GM23248 (cell line): Measurements from ENCODE around the gene TRIM58. TPM values are rescaled to one million over a fixed set of nuclear protein-coding genes. Genes with fewer than 3 reads are reported as not detected.

ENCODE experiments used
- DNase-seq: peaks from one replicate; pipeline ENCODE4 v3.0.0-alpha.2; 2015
- H2AFZ ChIP-seq: fragments of 200-600 bp; sonication (generic); 2 replicates; pipeline ENCODE4 v1.6.1; 2016; ENCODE audit warnings: antibody characterized with exemption
- H3F3A ChIP-seq: fragments of 200-600 bp; sonication (generic); 2 replicates; pipeline ENCODE4 v1.6.1; 2016; ENCODE audit warnings: mild to moderate bottlenecking, antibody characterized with exemption, mixed run types; ENCODE audit not compliant: insufficient read depth
- H3K27ac ChIP-seq: fragments of 200-600 bp; sonication (generic); 2 replicates; pipeline ENCODE4 v1.5.1; 2016; ENCODE audit warnings: mild to moderate bottlenecking
- H3K27me3 ChIP-seq: fragments of 200-600 bp; sonication (generic); replicated peaks from 2 replicates; pipeline ENCODE4 v1.6.1; 2016; ENCODE audit warnings: mild to moderate bottlenecking; ENCODE audit not compliant: insufficient read depth
- H3K36me3 ChIP-seq: fragments of 200-600 bp; sonication (generic); 2 replicates; pipeline ENCODE4 v1.6.1; 2016; ENCODE audit warnings: low read depth, mild to moderate bottlenecking
- H3K4me1 ChIP-seq: fragments of 200-600 bp; sonication (generic); 2 replicates; pipeline ENCODE4 v1.6.1; 2016; ENCODE audit warnings: mild to moderate bottlenecking; ENCODE audit not compliant: insufficient read depth
- H3K4me2 ChIP-seq: fragments of 200-600 bp; sonication (generic); one replicate; pipeline ENCODE4 v1.6.1; 2016; ENCODE audit warnings: mild to moderate bottlenecking; ENCODE audit not compliant: unreplicated experiment
- H3K4me3 ChIP-seq: fragments of 200-600 bp; sonication (generic); 2 replicates; pipeline ENCODE4 v1.5.1; 2016; ENCODE audit warnings: mild to moderate bottlenecking
- H3K79me2 ChIP-seq: fragments of 200-600 bp; sonication (generic); 2 replicates; pipeline ENCODE4 v1.6.1; 2016; ENCODE audit warnings: mild to moderate bottlenecking; ENCODE audit not compliant: insufficient read depth
- H3K9ac ChIP-seq: fragments of 200-600 bp; sonication (generic); 2 replicates; pipeline ENCODE4 v1.6.1; 2016; ENCODE audit warnings: mild to moderate bottlenecking
- H3K9me2 ChIP-seq: fragments of 200-600 bp; sonication (generic); 2 replicates; pipeline ENCODE4 v1.6.1; 2016; ENCODE audit warnings: mixed run types, mild to moderate bottlenecking, moderate library complexity; ENCODE audit not compliant: insufficient read depth
- H3K9me3 ChIP-seq: fragments of 200-600 bp; sonication (generic); one replicate; pipeline ENCODE4 v1.6.1; 2017; ENCODE audit warnings: low read depth
- H4K20me1 ChIP-seq: fragments of 200-600 bp; sonication (generic); 2 replicates; pipeline ENCODE4 v1.6.0; 2016; ENCODE audit not compliant: insufficient read depth
- EZH2 ChIP-seq: fragments of 200-600 bp; sonication (generic); IDR thresholded peaks from 2 replicates; pipeline ENCODE4 v1.6.1; 2018; ENCODE audit warnings: antibody characterized with exemption, mild to moderate bottlenecking; ENCODE audit not compliant: insufficient read depth, poor library complexity, severe bottlenecking
- EZH2phosphoT487 ChIP-seq: fragments of 200-600 bp; sonication (generic); IDR thresholded peaks from 2 replicates; pipeline ENCODE4 v1.6.1; 2018; ENCODE audit warnings: antibody characterized with exemption, moderate library complexity, mild to moderate bottlenecking, low read depth; ENCODE audit not compliant: insufficient read depth
- WGBS, 2 experiments: methylation state at CpG; one replicate each; pipeline ENCODE4 v1.1.6; 2015 to 2017; ENCODE audit warnings: low lambda C conversion rate in 2 of 2, low coverage in 1 of 2; ENCODE audit errors: missing lambda C conversion rate in 2 of 2; 5-methylcytosine and 5-hydroxymethylcytosine counted together
- in situ Hi-C: fragments of 300-500 bp; cut with MboI; formaldehyde crosslinking; loops from 2 replicates; pipeline ENCODE4 v1.15.0; 2020
- polyA plus RNA-seq: library from polyadenylated mRNA; unstranded; fragments of >200 nt; fragmentation: Nextera tagmentation; extraction: Ambion mirVana; gene quantifications from 2 replicates; pipeline ENCODE4 v1.2.1, GENCODE V29; 2016
- total RNA-seq: library from RNA; depleted of rRNA; stranded (reverse); fragments of >200 nt; shearing (Covaris generic); gene quantifications from 2 replicates; pipeline ENCODE4 v1.2.3, GENCODE V29; 2014; rRNA removed

The TRIM58 gene
- total and polyA plus RNA-seq, 2 experiments from 2014 or later: not detected

DNA sequence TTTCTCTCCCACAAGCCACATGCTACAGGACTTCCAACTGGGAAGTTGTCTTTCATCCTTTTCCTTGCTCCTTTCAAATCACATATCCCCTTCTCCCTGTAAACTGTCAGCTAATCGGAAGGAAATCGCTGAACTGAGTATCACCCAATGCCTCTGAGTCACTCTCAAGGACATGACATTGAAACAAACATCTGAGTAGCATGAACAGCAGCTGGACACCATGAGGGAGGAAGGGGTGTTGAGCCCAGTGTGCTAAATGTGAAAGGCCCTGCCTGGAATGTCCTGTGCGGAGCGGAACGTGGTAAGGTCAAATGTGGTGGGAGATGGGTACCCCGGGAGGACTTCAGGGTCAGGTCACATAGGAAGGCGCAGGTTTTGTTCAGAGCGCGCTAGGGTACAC, 67.9 kb downstream of the TRIM58 start, which contains the start of gene OR2AJ1:
Gene OR2AJ1 (plus strand): TSS at position 22 of the 400 bp plus-strand sequence. CDS start 8,880 bp downstream, outside the sequence.
- Histone ChIP-seq H3K27me3 (no peaks in the 10 kb centered on the region), H3K79me2 (no peaks in the 10 kb centered on the region), H3K9ac (no peak within 1 kb of the TSS), H4K20me1 (no peaks in the 10 kb centered on the region), H2AFZ (no peak within 1 kb of the TSS), H3K9me2 (no peaks in the 10 kb centered on the region), H3K9me3 (no peaks in the 10 kb centered on the region), H3K4me3 (no peak within 1 kb of the TSS), H3K4me1 (no peaks in the 10 kb centered on the region), H3F3A (no peaks in the 10 kb centered on the region), H3K27ac (no peak within 1 kb of the TSS), H3K36me3 (no peaks in the 10 kb centered on the region), H3K4me2 (no peak within 1 kb of the TSS)
- TF ChIP-seq EZH2 (no peak), EZH2phosphoT487 (no peak)
- 49 to 58% methylated on average over 9 of the region's 9 CpGs for WGBS, 2 experiments
- DNase-seq: no peak
- in situ Hi-C loops: no loop called here

Other genes with a start within 250 kb of the TRIM58 start
- not detected in 2 replicates for gene OR13G1, start 177.4 kb upstream of the TRIM58 start, total RNA-seq
- not detected in 2 replicates for gene OR13G1, start 177.4 kb upstream of the TRIM58 start, polyA plus RNA-seq
- gene OR6F1, start 140.5 kb upstream of the TRIM58 start, total RNA-seq: not detected in 2 replicates
- not detected in 2 replicates for gene OR6F1, start 140.5 kb upstream of the TRIM58 start, polyA plus RNA-seq
- gene OR14K1, start 118.6 kb upstream of the TRIM58 start, total RNA-seq: not detected in 2 replicates
- gene OR14K1, start 118.6 kb upstream of the TRIM58 start, polyA plus RNA-seq: not detected in 2 replicates
- not detected in 2 replicates for gene OR14A2, start 109.0 kb upstream of the TRIM58 start, total RNA-seq
- not detected in 2 replicates for gene OR14A2, start 109.0 kb upstream of the TRIM58 start, polyA plus RNA-seq
- gene OR1C1, start 96.6 kb upstream of the TRIM58 start, total RNA-seq: not detected in 2 replicates
- gene OR1C1, start 96.6 kb upstream of the TRIM58 start, polyA plus RNA-seq: not detected in 2 replicates
- not detected in 2 replicates for gene OR14A16, start 33.1 kb upstream of the TRIM58 start, total RNA-seq
- not detected in 2 replicates for gene OR14A16, start 33.1 kb upstream of the TRIM58 start, polyA plus RNA-seq
- gene OR11L1, start 15.3 kb upstream of the TRIM58 start, total RNA-seq: not detected in 2 replicates
- gene OR11L1, start 15.3 kb upstream of the TRIM58 start, polyA plus RNA-seq: not detected in 2 replicates
- gene OR2W3, start 38.4 kb downstream of the TRIM58 start, total RNA-seq: not detected in 2 replicates
- not detected in 2 replicates for gene OR2W3, start 38.4 kb downstream of the TRIM58 start, polyA plus RNA-seq
- not detected in 2 replicates for gene OR2T8, start 63.1 kb downstream of the TRIM58 start, total RNA-seq
- gene OR2T8, start 63.1 kb downstream of the TRIM58 start, polyA plus RNA-seq: not detected in 2 replicates
- gene OR2AJ1, start 67.7 kb downstream of the TRIM58 start, total RNA-seq: not detected in 2 replicates
- not detected in 2 replicates for gene OR2AJ1, start 67.7 kb downstream of the TRIM58 start, polyA plus RNA-seq
- gene OR2L8, start 91.7 kb downstream of the TRIM58 start, total RNA-seq: not detected in 2 replicates
- gene OR2L8, start 91.7 kb downstream of the TRIM58 start, polyA plus RNA-seq: not detected in 2 replicates
- not detected in 2 replicates for gene OR2AK2, start 108.0 kb downstream of the TRIM58 start, total RNA-seq
- not detected in 2 replicates for gene OR2AK2, start 108.0 kb downstream of the TRIM58 start, polyA plus RNA-seq
- gene OR2L5, start 156.5 kb downstream of the TRIM58 start, total RNA-seq: not detected in 2 replicates
- not detected in 2 replicates for gene OR2L5, start 156.5 kb downstream of the TRIM58 start, polyA plus RNA-seq
- gene OR2L2, start 172.9 kb downstream of the TRIM58 start, total RNA-seq: not detected in 2 replicates
- gene OR2L2, start 172.9 kb downstream of the TRIM58 start, polyA plus RNA-seq: not detected in 2 replicates
- not detected in 2 replicates for gene OR2L3, start 189.6 kb downstream of the TRIM58 start, total RNA-seq
- gene OR2L3, start 189.6 kb downstream of the TRIM58 start, polyA plus RNA-seq: not detected in 2 replicates
- gene OR2L13, start 238.0 kb downstream of the TRIM58 start, total RNA-seq: not detected in 2 replicates
- not detected in 2 replicates for gene OR2L13, start 238.0 kb downstream of the TRIM58 start, polyA plus RNA-seq